Stimulated activated CD8-positive, alpha-beta memory T cell treated with anti-CD3 and anti-CD28 coated beads, Interleukin-15, amount 100 ng/mL, for 4 hours (primary cell): ENCODE data around the gene TBX21.
A peak's percentile ranks its signal among the peaks of the same experiment; 100 is the strongest.

Experiments used
- DNase-seq, 2 donors: peaks; one replicate each; pipeline ENCODE4 v3.0.0-alpha.2; 2020; ENCODE audit warnings: low read depth in 2 of 2

The TBX21 gene

GRCh38 chr17:47733047-47733673, at the start of gene TBX21:
Gene TBX21, plus strand, starts transcription at chr17:47733236. Its CDS starts 219 bp downstream, at chr17:47733455.
- peak; percentile 91 for DNase-seq

- no peak for DNase-seq
Measured at GRCh38 chr17:47684025-47684424, 49.0 kb upstream of the TBX21 start.

GRCh38 chr17:47684535-47685193, 48.4 kb upstream of the TBX21 start:
- no peak for DNase-seq

- no peak for DNase-seq
Measured at GRCh38 chr17:47685556-47686275, 47.3 kb upstream of the TBX21 start.

GRCh38 chr17:47686276-47686635, 46.8 kb upstream of the TBX21 start:
- no peak for DNase-seq

GRCh38 chr17:47686664-47687327, 46.2 kb upstream of the TBX21 start:
- no peak for DNase-seq

GRCh38 chr17:47687328-47687690, 45.7 kb upstream of the TBX21 start:
- DNase-seq, result no peak

GRCh38 chr17:47687748-47688147, 45.3 kb upstream of the TBX21 start:
- no peak for DNase-seq

GRCh38 chr17:47690121-47690520, 42.9 kb upstream of the TBX21 start:
- DNase-seq, result no peak

GRCh38 chr17:47692137-47692894, 40.7 kb upstream of the TBX21 start:
- no peak for DNase-seq

GRCh38 chr17:47692895-47693730, 39.9 kb upstream of the TBX21 start:
- DNase-seq, result no peak

- no peak for DNase-seq
Measured at GRCh38 chr17:47693731-47694580, 39.1 kb upstream of the TBX21 start, which contains the start of gene TBKBP1. Gene TBKBP1, plus strand, starts transcription at chr17:47694161. Its CDS starts 1,952 bp downstream, at chr17:47696113.

GRCh38 chr17:47694581-47695428, 38.2 kb upstream of the TBX21 start:
- peak in 1 of 2 donors; percentile 54 for DNase-seq

GRCh38 chr17:47695429-47696376, 37.3 kb upstream of the TBX21 start:
- no peak for DNase-seq

GRCh38 chr17:47696717-47697642, 36.1 kb upstream of the TBX21 start:
- DNase-seq, result no peak

- no peak for DNase-seq
Measured at GRCh38 chr17:47697906-47698711, 34.9 kb upstream of the TBX21 start.
